ENCODE measurements around the gene SPATA45.
"Not testable (repeated sequence)": the region's sequence is repeated elsewhere in the genome, so short reads cannot be mapped to it uniquely, and the experiment has no call there.

The SPATA45 gene

DNA sequence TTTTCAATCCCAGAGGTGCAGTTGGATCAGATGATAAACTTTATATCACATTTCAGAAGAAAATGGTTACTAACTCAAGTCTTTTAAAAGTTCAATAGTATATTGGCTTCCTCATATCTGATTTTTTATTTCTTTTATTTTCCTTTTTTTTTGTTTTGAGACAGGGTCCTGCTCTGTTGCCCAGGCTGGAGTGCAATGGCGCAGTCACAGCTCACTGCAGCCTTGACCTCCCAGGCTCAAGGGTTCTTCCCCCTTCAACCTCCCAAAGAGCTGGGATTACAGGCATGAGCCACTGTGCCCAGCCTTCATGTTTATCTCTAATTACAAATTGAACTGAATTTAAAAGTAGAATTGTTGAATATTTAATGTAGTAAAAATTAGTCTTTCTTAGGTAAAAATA is 24.5 kb upstream of the SPATA45 start:
- Histone ChIP-seq H3K4me3 (ENCODE audit: low read depth, low read length) (no peak overlapping the region), H3K36me3 (replicated peaks) (peaks cover 28% of the 10 kb centered on the region), H3K27ac (no peak overlapping the region), H3K27me3 (replicated peaks) (no peaks in the 10 kb centered on the region)
- TF ChIP-seq, protein P1, sequence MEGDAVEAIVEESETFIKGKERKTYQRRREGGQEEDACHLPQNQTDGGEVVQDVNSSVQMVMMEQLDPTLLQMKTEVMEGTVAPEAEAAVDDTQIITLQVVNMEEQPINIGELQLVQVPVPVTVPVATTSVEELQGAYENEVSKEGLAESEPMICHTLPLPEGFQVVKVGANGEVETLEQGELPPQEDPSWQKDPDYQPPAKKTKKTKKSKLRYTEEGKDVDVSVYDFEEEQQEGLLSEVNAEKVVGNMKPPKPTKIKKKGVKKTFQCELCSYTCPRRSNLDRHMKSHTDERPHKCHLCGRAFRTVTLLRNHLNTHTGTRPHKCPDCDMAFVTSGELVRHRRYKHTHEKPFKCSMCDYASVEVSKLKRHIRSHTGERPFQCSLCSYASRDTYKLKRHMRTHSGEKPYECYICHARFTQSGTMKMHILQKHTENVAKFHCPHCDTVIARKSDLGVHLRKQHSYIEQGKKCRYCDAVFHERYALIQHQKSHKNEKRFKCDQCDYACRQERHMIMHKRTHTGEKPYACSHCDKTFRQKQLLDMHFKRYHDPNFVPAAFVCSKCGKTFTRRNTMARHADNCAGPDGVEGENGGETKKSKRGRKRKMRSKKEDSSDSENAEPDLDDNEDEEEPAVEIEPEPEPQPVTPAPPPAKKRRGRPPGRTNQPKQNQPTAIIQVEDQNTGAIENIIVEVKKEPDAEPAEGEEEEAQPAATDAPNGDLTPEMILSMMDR (IDR thresholded peaks at IDR 0.05; ENCODE audit: low read depth, low read length, missing control alignments) = no peak
- DNase-seq = no peak
- in situ Hi-C loops (cut with HindIII; ENCODE audit: low pct_ligation_motif_present, low sequenced_read_pairs) = no loop called here

DNA sequence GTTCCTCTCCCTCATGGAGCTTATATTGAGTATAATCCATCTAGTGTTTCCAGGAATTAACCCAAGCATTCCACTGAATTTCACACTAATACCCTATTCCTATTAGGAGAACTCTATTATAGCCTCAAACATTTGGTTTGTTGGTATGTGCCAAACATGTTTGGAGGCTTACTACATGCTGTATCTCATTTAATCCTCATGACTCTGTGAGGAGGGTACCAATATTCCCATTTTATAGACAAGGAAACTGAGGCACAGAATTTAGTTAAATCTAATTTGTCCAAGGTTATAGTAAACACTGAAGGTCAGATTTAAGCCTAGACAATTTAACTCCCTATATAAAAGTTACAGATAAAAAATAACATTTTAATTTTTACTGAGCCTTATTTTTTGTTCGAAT is 19.7 kb upstream of the SPATA45 start:
- in situ Hi-C loops (cut with HindIII; ENCODE audit: low pct_ligation_motif_present, low sequenced_read_pairs) = no loop called here
- Histone ChIP-seq H3K4me3 (ENCODE audit: low read depth, low read length) (no peak overlapping the region), H3K27me3 (replicated peaks) (no peaks in the 10 kb centered on the region), H3K27ac (no peak overlapping the region), H3K36me3 (replicated peaks) (peaks cover 12% of the 10 kb centered on the region)
- no peak for DNase-seq
- TF ChIP-seq, protein P1 (IDR thresholded peaks at IDR 0.05; ENCODE audit: low read depth, low read length, missing control alignments) = no peak

DNA sequence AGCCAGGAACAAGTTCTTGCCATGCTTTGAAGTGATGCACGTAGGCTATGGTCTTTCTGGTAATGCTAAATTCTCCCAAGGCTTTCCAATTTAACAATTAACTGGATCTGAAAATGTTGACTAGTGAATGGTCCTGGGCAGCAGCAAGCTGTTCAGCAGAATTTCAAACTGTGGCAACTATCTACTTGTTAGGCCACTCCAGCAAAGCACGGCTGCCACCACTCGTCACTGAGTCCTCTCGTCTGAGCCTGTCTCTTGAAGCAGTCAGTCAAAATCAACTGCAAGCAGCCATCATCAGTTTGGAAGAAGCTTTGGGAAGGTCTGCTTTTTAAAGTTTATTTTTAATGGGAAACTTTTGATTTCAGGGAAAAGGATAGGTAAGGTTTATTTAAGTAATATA is 16.8 kb upstream of the SPATA45 start:
- Histone ChIP-seq H3K27me3 (replicated peaks) (no peaks in the 10 kb centered on the region), H3K4me3 (ENCODE audit: low read depth, low read length) (no peak overlapping the region), H3K27ac (no peak overlapping the region), H3K36me3 (replicated peaks) (peaks cover 12% of the 10 kb centered on the region)
- in situ Hi-C loops (cut with HindIII; ENCODE audit: low pct_ligation_motif_present, low sequenced_read_pairs) = no loop called here
- TF ChIP-seq, protein P1 (IDR thresholded peaks at IDR 0.05; ENCODE audit: low read depth, low read length, missing control alignments) = no peak
- no peak for DNase-seq

DNA sequence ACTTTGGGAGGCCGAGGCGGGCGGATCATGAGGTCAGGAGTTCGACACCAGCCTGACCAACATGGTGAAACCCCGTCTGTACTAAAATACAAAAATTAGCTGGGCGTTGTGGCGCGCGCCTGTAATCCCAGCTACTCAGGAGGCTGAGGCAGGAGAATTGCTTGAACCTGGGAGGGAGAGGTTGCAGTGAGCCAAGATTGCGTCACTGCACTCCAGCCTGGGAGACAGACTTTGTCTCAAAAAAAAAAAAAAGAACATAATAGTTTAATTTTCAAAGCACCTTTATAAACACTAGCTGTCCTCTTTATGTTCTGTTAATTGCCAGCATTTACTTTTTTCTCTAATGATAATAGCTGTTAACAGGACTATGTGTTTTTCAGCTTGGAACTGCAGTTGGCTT is 15.9 kb upstream of the SPATA45 start:
- in situ Hi-C loops (cut with HindIII; ENCODE audit: low pct_ligation_motif_present, low sequenced_read_pairs); H3K4me3 ChIP-seq (ENCODE audit: low read depth, low read length): not testable (repeated sequence)

DNA sequence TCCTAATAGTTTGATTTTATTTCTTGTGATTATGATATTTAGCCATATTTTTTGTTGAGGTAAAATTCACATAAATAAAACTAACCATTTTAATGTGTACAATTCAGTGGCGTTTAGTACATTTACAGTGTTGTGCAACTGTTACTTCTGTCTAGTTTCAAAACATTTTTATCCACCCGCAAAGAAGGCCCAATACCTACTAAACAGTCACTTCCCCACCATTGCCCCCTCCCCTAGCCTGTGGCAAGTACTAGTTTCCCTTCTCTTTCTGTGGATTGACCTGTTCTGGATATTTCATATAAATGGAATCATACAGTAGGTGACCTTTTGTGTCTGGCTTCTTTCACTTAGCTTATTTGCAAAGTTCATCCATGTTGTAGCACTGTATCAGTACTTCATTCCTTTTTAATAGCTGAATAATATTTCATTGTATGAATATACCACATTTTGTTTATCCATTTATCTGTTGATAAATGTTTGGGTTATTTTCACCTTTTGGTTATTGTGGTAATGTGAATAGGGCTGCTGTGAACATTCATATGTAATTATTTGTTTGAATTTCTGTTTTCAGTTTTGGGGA is 14.8 kb upstream of the SPATA45 start:
- TF ChIP-seq, protein P1 (IDR thresholded peaks at IDR 0.05; ENCODE audit: low read depth, low read length, missing control alignments) = no peak
- Histone ChIP-seq H3K4me3 (ENCODE audit: low read depth, low read length) (no peak overlapping the region), H3K27me3 (replicated peaks) (no peaks in the 10 kb centered on the region), H3K36me3 (replicated peaks) (peaks cover 9% of the 10 kb centered on the region), H3K27ac (no peak overlapping the region)
- in situ Hi-C loops (cut with HindIII; ENCODE audit: low pct_ligation_motif_present, low sequenced_read_pairs) = no loop called here
- no peak for DNase-seq

More for the DNA sequence above, 15.9 kb upstream of the SPATA45 start:
- not testable (repeated sequence) for H3K27me3 ChIP-seq (replicated peaks); H3K27ac ChIP-seq; DNase-seq
- H3K36me3 ChIP-seq (replicated peaks) = peaks cover 10% of the 10 kb centered on the region

DNA sequence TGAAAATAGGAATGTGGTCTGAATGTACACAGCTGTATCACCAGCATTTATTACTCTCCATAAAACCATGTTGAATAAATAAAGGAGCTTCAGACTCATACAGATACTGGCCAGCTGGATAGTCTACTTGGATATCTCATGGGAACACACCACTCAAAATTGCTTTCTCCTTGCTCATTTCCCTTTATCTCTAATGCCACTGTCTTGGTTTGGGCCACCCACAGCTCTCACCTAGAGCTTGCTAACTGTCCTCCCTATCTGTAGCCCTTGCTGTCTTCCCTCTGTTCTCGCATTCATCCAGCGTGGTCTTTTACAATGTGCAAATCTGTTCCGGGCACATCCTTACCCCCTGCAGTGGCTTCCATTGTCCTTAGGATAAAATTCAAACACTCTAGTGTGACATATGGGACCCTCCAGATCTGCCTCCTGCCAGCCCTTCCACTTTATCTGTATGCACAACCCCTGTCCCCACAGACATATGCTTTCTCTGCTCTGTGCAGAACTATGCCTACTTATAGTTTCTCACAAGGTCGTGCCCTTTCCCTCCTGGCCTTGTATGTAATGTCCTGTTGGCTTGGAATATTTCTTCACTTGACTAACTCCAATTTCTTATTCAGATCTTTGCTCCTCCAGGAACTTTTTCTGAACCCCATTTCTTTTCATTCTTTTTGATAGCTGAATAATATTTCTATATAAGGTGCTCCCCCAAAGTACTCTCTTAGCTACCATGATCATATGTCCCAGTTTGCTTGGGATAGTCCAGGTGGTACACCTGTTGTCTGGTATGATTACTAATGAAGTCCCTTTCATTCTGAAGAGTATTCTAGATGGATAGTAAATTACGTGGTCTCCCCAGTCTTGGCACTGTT is 13.5 kb upstream of the SPATA45 start:
- Histone ChIP-seq H3K4me3 (ENCODE audit: low read depth, low read length) (peak overlapping the region; percentile 13), H3K27me3 (replicated peaks) (no peaks in the 10 kb centered on the region), H3K36me3 (replicated peaks) (peaks cover 8% of the 10 kb centered on the region), H3K27ac (no peak overlapping the region)
- peak; percentile 22 for DNase-seq
- in situ Hi-C loops (cut with HindIII; ENCODE audit: low pct_ligation_motif_present, low sequenced_read_pairs) = no loop called here
- TF ChIP-seq, protein P1 (IDR thresholded peaks at IDR 0.05; ENCODE audit: low read depth, low read length, missing control alignments) = no peak
